ENCODE results near the gene UBAC2.

The UBAC2 gene

DNA sequence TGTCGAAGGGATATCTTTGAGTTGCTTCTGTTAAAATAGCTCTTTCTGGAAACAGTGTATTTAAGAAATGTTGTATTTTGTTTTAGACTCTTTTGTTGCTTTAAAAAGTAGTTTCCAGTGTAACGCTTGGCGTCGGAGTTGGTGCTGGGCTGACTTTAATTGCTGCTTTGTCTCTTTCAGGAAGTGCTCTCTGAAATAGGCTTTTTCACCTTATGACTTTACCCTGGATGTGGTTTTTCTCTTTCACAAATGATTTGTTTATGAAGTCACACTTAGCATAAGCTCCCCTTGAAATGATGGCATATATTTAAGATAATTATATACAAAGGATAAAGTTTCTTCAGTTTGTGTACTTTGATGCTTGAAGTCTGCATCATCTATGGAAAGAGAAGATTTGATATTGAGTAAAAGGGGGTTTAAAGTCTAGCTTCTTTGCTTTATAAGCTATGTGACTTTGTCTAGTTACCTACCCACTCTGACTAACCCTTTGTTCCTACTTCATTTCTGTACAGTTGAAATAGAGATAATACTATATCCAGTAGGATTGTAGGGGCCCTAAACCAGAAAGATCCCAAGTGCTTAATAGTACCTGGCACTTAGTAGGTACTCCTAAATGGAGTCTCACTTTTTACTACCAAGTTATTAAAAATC is 57.7 kb downstream of the UBAC2 start, which contains the start of gene GPR18:
Gene GPR18 (minus strand): TSS at position 170 of the 651 bp plus-strand sequence. CDS start 2,507 bp downstream, outside the sequence.
- Histone ChIP-seq H3K4me3 (ENCODE audit: low read length) (no peak within 1 kb of the TSS), H3K27me3 (ENCODE audit: control insufficient read depth, insufficient read depth, low read length) (no peaks in the 10 kb centered on the region), H3K9me3 (ENCODE audit: control insufficient read depth, low read length) (no peaks in the 10 kb centered on the region), H3K36me3 (ENCODE audit: control insufficient read depth, insufficient read depth, low read length) (no peaks in the 10 kb centered on the region), H3K4me1 (ENCODE audit: control insufficient read depth, insufficient read depth, low read length) (no peaks in the 10 kb centered on the region), H3K9ac (ENCODE audit: low read length) (no peak within 1 kb of the TSS)

DNA sequence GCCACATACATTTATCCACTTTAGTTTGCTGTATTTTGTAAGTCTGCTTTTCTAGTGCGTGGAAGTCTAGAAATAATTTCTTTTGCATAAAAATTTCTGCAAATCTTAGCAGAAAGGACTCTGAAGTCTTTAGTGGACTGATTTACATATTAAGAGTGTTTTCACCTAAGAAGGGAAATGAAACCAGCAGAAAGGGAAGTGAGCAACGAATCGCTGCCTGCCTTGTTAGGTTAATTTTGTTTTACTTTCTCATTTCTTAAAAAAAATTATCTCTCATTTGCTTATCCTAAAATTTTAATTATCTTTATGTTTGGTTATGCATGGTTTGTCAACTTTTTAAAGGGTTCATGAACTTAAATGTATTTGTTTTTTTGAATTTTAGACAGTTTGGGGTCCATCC is 58.3 kb downstream of the UBAC2 start:
- Histone ChIP-seq H3K27me3 (ENCODE audit: control insufficient read depth, insufficient read depth, low read length) (no peaks in the 10 kb centered on the region), H3K36me3 (ENCODE audit: control insufficient read depth, insufficient read depth, low read length) (no peaks in the 10 kb centered on the region), H3K4me3 (ENCODE audit: low read length) (no peak overlapping the region), H3K4me1 (ENCODE audit: control insufficient read depth, insufficient read depth, low read length) (no peaks in the 10 kb centered on the region), H3K9me3 (ENCODE audit: control insufficient read depth, low read length) (no peaks in the 10 kb centered on the region), H3K9ac (ENCODE audit: low read length) (no peak overlapping the region)

DNA sequence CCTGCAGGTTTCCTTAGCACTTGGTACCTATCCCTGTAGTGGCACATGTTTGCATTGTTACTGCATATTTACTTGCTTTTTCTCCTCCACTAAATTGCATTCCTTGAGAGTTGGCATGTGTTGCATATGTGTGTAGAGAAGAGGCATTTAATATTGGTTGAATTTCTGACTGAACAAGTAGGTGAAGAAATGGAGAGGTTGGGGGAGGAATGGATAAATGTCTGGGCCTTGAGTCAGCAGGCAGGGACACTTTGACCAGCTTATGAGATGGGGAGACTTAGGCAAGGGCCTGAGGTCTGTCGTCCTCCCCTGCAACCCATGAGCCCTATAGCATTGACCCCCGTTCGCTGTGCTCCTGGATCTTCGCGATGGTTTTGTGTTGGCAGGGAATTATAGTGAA is 59.6 kb downstream of the UBAC2 start:
- Histone ChIP-seq H3K9ac (ENCODE audit: low read length) (no peak overlapping the region), H3K4me1 (ENCODE audit: control insufficient read depth, insufficient read depth, low read length) (no peaks in the 10 kb centered on the region), H3K9me3 (ENCODE audit: control insufficient read depth, low read length) (no peaks in the 10 kb centered on the region), H3K36me3 (ENCODE audit: control insufficient read depth, insufficient read depth, low read length) (no peaks in the 10 kb centered on the region), H3K4me3 (ENCODE audit: low read length) (no peak overlapping the region), H3K27me3 (ENCODE audit: control insufficient read depth, insufficient read depth, low read length) (no peaks in the 10 kb centered on the region)

GRCh38 chr13:99261059-99261458 is 60.4 kb downstream of the UBAC2 start:
- H3K36me3 ChIP-seq (ENCODE audit: control insufficient read depth, insufficient read depth, low read length): no peaks in the 10 kb centered on the region
- H3K4me1 ChIP-seq (ENCODE audit: control insufficient read depth, insufficient read depth, low read length): no peaks in the 10 kb centered on the region
- H3K9me3 ChIP-seq (ENCODE audit: control insufficient read depth, low read length): no peaks in the 10 kb centered on the region
- H3K4me3 ChIP-seq (ENCODE audit: low read length): no peak overlapping the region
- H3K27me3 ChIP-seq (ENCODE audit: control insufficient read depth, insufficient read depth, low read length): no peaks in the 10 kb centered on the region
- H3K9ac ChIP-seq (ENCODE audit: low read length): no peak overlapping the region

GRCh38 chr13:99263126-99263785 is 62.6 kb downstream of the UBAC2 start:
- no peak overlapping the region for H3K9ac ChIP-seq (ENCODE audit: low read length)
- H3K9me3 ChIP-seq (ENCODE audit: control insufficient read depth, low read length): no peaks in the 10 kb centered on the region
- no peaks in the 10 kb centered on the region for H3K4me1 ChIP-seq (ENCODE audit: control insufficient read depth, insufficient read depth, low read length)
- no peak overlapping the region for H3K4me3 ChIP-seq (ENCODE audit: low read length)
- no peaks in the 10 kb centered on the region for H3K27me3 ChIP-seq (ENCODE audit: control insufficient read depth, insufficient read depth, low read length)
- H3K36me3 ChIP-seq (ENCODE audit: control insufficient read depth, insufficient read depth, low read length): no peaks in the 10 kb centered on the region

DNA sequence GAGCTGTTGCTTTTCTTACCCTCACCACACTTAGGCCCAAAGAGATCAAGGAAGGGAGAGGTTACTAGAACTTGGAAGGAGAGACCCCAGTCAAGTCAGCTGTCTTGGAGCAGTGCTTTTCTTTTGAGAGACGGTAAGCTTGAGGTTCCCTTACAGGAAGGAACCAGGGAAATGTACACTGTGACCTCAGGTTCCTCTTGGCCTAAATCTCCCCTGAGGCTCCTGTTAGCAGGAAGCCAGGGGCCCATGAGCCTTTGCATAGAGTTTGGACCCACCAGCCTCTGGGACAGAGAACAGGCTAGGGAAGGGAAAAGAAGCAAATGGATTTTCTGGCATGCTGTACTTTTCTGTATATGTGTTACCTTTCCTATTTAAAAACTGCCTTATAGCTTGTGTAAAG is 63.4 kb downstream of the UBAC2 start:
- H3K4me3 ChIP-seq (ENCODE audit: low read length): no peak overlapping the region
- H3K4me1 ChIP-seq (ENCODE audit: control insufficient read depth, insufficient read depth, low read length): no peaks in the 10 kb centered on the region
- no peaks in the 10 kb centered on the region for H3K27me3 ChIP-seq (ENCODE audit: control insufficient read depth, insufficient read depth, low read length)
- no peak overlapping the region for H3K9ac ChIP-seq (ENCODE audit: low read length)
- no peaks in the 10 kb centered on the region for H3K9me3 ChIP-seq (ENCODE audit: control insufficient read depth, low read length)
- no peaks in the 10 kb centered on the region for H3K36me3 ChIP-seq (ENCODE audit: control insufficient read depth, insufficient read depth, low read length)

GRCh38 chr13:99265162-99265800 is 64.6 kb downstream of the UBAC2 start:
- Histone ChIP-seq H3K9me3 (ENCODE audit: control insufficient read depth, low read length) (no peaks in the 10 kb centered on the region), H3K36me3 (ENCODE audit: control insufficient read depth, insufficient read depth, low read length) (no peaks in the 10 kb centered on the region), H3K27me3 (ENCODE audit: control insufficient read depth, insufficient read depth, low read length) (no peaks in the 10 kb centered on the region), H3K4me3 (ENCODE audit: low read length) (no peak overlapping the region), H3K9ac (ENCODE audit: low read length) (no peak overlapping the region), H3K4me1 (ENCODE audit: control insufficient read depth, insufficient read depth, low read length) (no peaks in the 10 kb centered on the region)

DNA sequence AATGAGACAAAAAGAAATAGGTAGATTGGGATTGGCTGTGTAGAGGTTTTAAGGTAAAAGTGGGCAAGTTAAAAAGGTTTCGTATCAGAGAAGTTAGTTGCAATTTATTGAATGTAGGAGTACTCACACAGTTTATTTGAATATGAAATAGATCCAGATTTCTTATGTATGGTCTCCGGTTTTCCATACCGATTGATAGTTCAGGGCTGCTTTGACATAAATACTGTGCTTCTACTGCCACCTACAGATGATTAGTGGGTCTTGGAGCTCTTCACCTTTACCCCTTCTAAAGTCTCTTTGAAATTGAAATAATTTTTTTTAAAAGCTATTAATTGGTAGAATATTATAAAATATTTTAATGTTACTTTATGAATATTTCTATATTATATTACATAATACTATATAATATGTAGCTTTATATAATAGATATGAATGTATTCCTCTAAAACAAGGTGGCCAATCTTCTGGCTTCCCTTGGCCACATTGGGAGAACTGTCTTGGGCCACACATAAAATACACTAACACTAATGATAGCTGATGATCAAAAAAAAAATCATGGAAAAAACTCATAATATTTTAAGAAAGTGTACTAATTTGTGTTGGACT is 65.3 kb downstream of the UBAC2 start:
- Histone ChIP-seq H3K4me3 (ENCODE audit: low read length) (no peak overlapping the region), H3K9me3 (ENCODE audit: control insufficient read depth, low read length) (no peaks in the 10 kb centered on the region), H3K36me3 (ENCODE audit: control insufficient read depth, insufficient read depth, low read length) (no peaks in the 10 kb centered on the region), H3K4me1 (ENCODE audit: control insufficient read depth, insufficient read depth, low read length) (no peaks in the 10 kb centered on the region), H3K9ac (ENCODE audit: low read length) (no peak overlapping the region), H3K27me3 (ENCODE audit: control insufficient read depth, insufficient read depth, low read length) (no peaks in the 10 kb centered on the region)

- Histone ChIP-seq H3K36me3 (ENCODE audit: control insufficient read depth, insufficient read depth, low read length) (no peaks in the 10 kb centered on the region), H3K27me3 (ENCODE audit: control insufficient read depth, insufficient read depth, low read length) (no peaks in the 10 kb centered on the region), H3K4me3 (ENCODE audit: low read length) (no peak overlapping the region), H3K9ac (ENCODE audit: low read length) (no peak overlapping the region), H3K4me1 (ENCODE audit: control insufficient read depth, insufficient read depth, low read length) (no peaks in the 10 kb centered on the region), H3K9me3 (ENCODE audit: control insufficient read depth, low read length) (no peaks in the 10 kb centered on the region)
Observed at GRCh38 chr13:99266827-99267226, 66.2 kb downstream of the UBAC2 start.

DNA sequence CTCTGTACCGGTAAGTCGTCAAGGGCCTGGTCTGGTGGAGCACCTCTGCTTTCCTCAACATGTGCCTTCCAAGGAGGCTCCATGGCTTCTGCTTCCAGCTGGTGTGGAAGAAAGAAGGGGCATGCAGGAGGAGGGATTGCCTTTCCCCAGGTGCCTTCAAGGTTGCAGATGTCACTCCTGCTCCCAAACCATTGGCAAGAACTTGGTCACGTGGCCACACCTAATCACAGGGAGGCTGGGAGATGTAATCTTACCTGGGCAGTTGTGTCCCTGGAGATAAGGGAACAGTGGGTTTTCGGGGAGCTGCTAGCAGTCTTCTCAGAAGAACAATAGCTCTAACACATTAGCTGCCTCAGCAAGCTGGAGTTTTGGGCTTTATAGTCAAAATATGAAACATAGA is 67.3 kb downstream of the UBAC2 start:
- Histone ChIP-seq H3K9me3 (ENCODE audit: control insufficient read depth, low read length) (no peaks in the 10 kb centered on the region), H3K27me3 (ENCODE audit: control insufficient read depth, insufficient read depth, low read length) (no peaks in the 10 kb centered on the region), H3K4me1 (ENCODE audit: control insufficient read depth, insufficient read depth, low read length) (no peaks in the 10 kb centered on the region), H3K36me3 (ENCODE audit: control insufficient read depth, insufficient read depth, low read length) (no peaks in the 10 kb centered on the region), H3K4me3 (ENCODE audit: low read length) (no peak overlapping the region), H3K9ac (ENCODE audit: low read length) (no peak overlapping the region)

DNA sequence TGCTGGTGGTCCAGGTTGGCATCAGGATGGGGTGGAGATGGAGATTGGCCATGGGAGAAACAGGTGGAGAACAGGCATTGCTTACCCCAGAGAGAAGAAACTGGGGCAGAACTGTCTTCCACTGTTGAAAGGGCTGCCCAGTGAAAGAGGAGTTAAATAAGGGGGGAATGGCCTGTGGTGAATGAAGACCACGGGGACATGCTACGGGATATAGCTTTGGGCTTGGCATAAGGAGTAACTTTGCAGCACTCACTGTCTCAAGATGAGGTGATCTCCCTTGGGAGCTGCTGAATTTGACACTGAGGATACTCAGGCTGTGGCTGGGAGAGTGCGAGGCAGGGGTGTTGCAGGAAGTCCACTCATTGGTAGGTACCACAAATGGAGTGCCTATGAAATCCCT is 68.2 kb downstream of the UBAC2 start:
- H3K36me3 ChIP-seq (ENCODE audit: control insufficient read depth, insufficient read depth, low read length): no peaks in the 10 kb centered on the region

GRCh38 chr13:99269627-99270241 is 69.1 kb downstream of the UBAC2 start:
- H3K4me1 ChIP-seq (ENCODE audit: control insufficient read depth, insufficient read depth, low read length): no peaks in the 10 kb centered on the region
- no peaks in the 10 kb centered on the region for H3K36me3 ChIP-seq (ENCODE audit: control insufficient read depth, insufficient read depth, low read length)
- H3K9ac ChIP-seq (ENCODE audit: low read length): no peak overlapping the region
- H3K9me3 ChIP-seq (ENCODE audit: control insufficient read depth, low read length): no peaks in the 10 kb centered on the region
- H3K4me3 ChIP-seq (ENCODE audit: low read length): no peak overlapping the region
- no peaks in the 10 kb centered on the region for H3K27me3 ChIP-seq (ENCODE audit: control insufficient read depth, insufficient read depth, low read length)

More for the DNA sequence above, 68.2 kb downstream of the UBAC2 start:
- Histone ChIP-seq H3K27me3 (ENCODE audit: control insufficient read depth, insufficient read depth, low read length) (no peaks in the 10 kb centered on the region), H3K9me3 (ENCODE audit: control insufficient read depth, low read length) (no peaks in the 10 kb centered on the region), H3K9ac (ENCODE audit: low read length) (no peak overlapping the region), H3K4me1 (ENCODE audit: control insufficient read depth, insufficient read depth, low read length) (no peaks in the 10 kb centered on the region), H3K4me3 (ENCODE audit: low read length) (no peak overlapping the region)
